Measurements from ENCODE around the gene GNLY. TPM values are rescaled to one million over a fixed set of nuclear protein-coding genes. Genes with fewer than 3 reads are reported as not detected.

GNLY gene
- polyA plus RNA-seq, 12 donors: 0.42 to 2.9 (median 1.1) TPM; not detected in 3

DNA sequence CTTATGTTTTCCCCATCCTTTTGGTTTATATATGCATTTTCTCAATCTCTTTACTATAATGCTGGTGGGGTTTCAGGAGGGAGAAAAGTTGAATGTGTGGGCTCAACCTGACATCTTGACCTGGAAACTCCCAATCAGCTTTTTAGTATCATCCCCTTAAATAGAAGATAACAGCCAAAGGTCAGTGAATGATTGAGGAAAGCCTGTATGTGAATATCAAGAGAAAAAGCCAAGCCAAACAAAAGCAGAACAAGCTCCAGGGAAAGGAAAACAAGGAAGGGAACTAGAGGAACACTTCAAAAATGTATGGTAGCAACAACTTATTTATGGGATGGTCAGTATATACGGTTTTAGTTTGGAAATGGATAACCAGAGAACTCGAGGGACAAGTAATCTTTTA is 31.3 kb downstream of the GNLY start:
- DNase-seq: no peak

DNA sequence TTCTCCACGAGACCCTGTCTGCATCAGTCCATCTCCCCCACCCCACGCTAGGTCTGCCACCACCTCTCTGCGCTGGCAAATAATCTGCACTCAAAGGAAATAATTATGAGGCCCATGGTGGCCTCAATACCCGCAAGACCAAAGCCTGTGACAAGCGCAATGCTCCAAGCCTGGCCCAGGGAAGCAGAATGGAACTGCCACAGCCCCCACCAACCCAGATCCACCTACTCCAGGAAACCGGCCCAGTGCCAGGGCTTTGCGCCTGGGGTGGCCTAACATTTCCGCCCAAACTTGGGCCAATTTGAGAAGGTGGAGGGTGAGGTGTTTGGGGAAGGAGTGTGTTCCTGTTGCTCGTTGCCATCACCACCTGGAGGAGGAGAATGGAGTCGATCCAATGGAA is 33.6 kb downstream of the GNLY start:
- no peak for DNase-seq

- DNase-seq: no peak
These were observed 34.2 kb downstream of the GNLY start for GRCh38 chr2:85728342-85728741.

DNA sequence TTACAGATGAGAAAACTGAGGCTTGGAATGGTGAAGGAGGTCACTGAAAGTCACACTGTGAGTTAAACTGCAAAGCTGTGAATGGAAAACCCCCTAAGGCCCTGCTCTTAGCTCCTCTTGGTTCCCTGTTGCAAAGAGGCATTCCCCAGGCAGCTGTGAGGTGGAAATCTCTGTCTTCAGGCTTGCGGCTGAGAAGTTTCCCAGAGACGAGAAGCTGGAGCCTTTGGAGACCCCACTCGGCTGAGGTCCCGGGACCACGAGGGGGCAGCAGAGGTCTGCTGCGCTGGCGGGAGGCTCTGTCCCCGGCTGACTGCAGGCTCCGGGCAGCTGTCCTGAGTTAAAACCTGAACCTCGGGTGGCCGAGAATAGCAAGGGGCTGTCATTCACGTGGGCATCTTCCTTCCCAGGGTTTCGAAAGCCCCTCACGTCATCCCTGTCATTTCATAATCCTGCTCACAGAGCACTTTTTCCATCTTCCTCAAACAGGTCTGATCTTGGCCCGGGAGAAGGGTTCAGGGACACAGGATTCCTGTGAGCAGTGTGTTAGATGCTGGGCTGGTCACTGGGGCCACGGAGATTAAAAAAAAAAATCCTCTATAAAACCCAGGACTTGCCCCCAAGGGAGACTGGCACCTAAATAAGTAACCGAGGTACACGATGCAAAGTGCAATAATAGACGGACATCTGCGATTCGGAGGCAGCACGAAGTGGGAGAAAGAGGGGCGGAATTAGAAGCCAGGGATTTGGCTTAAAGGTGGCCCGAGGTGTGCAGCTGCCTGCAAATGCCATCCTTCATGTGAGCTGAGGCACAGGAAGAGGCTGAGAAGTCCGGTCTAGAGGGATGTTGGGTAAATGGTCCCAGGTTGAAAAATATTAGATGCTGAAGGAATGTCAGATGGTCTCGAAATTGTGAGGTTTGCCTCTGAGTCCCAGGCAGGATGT is 35.0 kb downstream of the GNLY start:
- DNase-seq: peak; percentile 92

- DNase-seq: no peak
These were observed 35.8 kb downstream of the GNLY start for GRCh38 chr2:85729825-85730510.

- DNase-seq: no peak
These were observed 36.6 kb downstream of the GNLY start for GRCh38 chr2:85730686-85731230.

- DNase-seq: no peak
These were observed 37.4 kb downstream of the GNLY start for GRCh38 chr2:85731606-85732005.

- no peak for DNase-seq
These were observed 38.4 kb downstream of the GNLY start for GRCh38 chr2:85732467-85733120.

GRCh38 chr2:85733121-85733960 is 39.2 kb downstream of the GNLY start:
- no peak for DNase-seq

DNA sequence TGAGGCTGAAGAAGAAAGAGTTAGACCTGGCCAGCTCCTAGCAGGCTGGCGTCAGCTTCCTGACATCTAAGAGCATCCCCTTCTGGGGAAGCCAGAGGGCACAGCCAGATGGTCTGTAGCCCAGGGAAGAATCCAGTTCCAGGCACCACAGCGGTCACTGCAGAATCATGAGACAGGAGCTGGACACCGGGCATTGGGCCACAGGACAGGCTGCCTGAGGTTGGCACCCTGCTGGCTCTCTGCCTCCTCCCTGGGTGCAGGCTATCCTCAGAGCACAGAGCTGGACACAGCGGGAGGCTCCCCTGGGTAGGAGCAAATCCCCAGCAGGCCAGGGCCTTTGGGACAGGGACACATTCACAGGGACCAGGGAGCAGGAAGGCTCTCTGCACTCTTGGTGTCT is 39.9 kb downstream of the GNLY start:
- DNase-seq: no peak

DNA sequence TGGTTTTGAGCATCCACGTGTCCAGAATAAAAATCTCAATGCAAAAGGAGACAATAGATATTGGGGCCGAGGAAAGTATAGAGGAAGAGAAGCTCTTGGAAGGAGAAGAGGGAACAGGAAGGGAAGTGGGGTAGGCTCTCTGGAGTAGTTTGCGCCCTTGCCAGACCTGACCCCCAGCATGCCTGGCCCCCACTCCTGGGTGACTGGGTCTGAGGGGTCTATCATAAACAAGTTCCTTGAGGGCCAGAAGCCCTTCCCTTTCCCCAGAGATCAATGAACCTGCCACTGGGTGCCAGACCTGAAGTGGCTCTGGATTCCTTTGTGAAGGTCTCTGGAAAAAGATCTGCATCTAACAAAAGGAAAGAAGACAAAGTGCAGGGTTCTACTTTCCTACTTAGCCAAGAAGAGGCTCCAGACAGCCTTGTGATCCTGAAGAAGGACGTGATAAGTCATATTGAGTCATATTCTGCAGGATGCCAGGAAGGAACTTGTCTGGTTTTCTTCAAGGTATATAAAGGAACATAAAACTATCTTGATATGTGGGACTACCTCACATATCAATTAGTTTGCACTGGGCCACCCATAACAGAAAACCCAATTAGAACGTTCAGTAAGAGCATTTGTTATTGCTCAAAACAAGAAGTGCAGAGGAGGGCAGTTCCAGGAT is 40.9 kb downstream of the GNLY start:
- DNase-seq: no peak

GRCh38 chr2:85735691-85736090 is 41.5 kb downstream of the GNLY start:
- DNase-seq: no peak

DNA sequence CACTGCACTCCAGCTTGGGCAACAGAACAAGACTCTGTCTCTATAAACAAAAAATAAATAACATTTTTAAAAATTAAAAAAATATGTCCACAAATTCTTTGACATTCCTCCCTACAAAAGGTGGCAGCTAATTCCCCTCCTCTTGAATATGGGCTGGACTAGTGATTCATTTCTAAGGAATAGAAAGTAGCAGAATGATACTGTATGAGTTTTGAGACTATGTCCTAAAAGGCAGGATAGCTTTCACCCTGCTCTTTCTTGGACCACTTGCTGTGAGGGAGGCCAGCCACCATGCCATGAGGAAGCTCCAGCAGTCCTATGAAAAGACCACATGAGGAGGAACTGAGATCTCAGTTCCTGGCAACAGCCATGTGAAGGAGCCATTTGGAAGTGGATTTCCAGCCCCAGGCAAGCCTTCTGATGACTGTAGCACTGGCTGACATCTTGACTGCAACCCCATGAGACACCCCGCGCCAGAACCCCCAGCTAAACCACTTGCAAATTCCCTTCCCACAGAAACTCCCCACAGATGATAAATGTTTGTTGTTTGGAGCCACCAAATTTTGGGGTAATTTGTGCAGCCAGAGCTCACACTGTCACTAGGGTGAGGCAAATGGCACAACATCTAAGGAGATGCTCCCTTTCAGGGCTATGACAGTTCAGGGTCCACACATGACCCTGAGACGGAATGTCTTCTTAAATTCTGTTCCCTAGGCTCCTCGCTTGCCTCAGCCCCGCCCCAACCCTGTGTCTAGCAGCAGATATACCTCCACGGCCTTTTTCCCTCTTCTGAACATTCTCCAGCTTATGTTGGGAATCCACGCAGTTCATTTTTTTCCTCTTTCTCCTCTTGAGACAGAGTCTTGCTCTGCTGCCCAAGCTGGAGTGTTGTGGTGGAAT is 42.5 kb downstream of the GNLY start:
- DNase-seq: no peak

DNA sequence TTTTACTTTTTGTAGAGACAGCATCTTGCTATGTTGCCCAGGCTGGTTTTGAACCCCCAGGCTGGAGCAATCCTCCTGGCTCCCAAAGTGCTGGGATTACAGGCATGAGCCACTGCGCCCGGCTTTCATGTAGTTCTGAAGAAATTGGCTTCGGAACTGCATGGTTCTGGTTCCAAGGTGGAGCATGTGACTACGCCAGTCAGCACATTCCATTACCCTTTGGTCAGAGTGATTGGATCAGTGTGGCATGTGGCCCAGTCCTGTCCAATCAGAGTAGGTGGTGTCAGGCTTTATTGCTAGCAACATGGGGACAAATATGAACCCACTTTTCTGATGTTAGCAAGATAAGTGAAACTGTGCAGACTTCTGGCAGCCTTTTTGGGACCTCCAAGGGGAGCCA is 43.3 kb downstream of the GNLY start:
- DNase-seq: peak; percentile 73

DNA sequence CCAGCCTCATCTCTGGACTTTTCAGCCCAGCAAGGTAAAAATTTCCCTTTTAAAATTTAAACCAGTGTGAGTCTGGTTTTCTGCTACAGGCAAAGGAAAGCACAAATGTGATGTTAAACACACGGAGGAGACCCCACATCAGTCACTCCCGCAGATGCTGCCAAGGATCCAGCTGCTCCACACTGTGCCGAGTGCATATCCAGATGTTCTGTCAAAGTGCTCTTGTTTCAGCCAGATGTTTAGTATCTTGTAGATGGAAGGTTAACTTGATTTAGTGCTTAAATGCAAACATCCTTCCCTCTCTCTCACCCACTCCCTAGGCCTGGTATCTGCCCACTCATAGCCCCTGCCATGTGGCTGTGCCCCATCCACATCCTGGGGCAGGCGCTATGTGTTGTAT is 43.8 kb downstream of the GNLY start:
- peak; percentile 87 for DNase-seq

DNA sequence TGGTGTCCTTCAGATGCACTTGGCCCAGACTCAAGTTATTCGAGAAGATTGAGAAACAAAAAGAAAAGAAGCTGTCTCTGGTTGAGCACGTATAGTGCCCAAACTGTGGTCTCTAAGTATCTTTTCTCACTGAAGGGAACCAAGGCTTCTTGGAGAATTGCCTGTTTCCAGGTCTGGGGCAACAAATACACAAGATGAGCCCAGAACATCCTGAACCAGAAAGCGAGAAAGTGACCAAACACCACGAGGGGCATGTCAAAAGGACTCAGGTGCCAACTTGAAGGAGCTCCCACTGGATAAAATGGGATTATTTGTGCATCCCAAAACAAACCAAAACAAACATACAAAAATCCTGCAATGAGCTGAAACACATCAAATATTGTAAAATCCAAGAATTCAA is 46.0 kb downstream of the GNLY start:
- DNase-seq: no peak

GRCh38 chr2:85741211-85741832 is 47.2 kb downstream of the GNLY start:
- no peak for DNase-seq

DNA sequence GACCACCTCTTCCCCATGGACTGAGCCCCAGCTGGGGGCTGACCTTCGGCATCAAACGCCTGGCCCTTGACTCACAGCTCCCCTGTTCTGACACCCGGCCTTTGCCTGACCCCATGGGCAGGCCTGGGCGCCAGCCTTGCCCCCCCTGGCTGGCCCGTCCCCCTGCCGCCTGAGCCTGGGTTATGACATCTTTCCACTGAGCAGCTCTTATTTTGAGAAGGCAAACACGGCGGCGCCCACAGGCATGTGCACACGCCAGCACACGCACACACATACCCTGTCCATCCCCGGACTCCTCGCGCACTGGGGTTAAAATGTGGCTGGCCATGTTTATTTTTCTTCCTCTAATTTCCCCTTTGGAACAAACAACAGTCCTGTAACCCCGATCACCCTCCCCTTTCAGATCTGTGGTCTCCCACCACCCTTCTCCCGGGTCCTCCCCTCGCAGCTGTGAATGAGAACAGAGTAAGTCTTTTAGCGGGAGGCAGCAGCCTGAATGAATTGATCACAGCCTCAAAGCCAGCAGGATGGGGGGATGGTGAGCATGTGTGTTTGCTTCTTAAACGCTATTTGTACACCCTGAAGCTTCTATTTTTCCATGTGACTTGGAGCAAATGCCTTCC is 47.8 kb downstream of the GNLY start:
- DNase-seq: no peak
